GM19467 (cell line): ENCODE measurements around the gene SLC8A1.

Experiments
- ATAC-seq: cut with Tn5 transposase; IDR thresholded peaks from one replicate; pipeline ENCODE4 v1.9.1; 2021; ENCODE audit warnings: mild to moderate bottlenecking, moderate library complexity; ENCODE audit not compliant: unreplicated experiment

Gene SLC8A1

DNA sequence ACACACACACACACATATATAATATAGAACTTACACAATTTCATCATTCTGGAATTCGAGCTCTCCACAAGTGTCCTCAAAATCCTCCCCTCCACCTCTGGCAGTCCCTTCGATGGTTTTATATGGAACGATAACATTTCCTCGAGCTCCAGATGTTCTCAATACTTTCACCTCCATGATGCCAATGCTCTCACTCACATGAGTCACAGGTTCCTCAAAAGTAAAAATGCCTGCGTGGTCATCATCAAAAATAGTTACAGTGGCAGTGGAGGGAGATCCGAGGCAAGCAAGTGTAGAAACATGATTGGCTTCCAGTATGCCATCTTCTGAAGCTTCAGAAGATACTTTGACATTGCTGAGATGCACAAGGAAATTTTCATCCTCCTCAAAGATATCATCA lies 23.5 kb downstream of the SLC8A1 start:
- ATAC-seq = no peak

DNA sequence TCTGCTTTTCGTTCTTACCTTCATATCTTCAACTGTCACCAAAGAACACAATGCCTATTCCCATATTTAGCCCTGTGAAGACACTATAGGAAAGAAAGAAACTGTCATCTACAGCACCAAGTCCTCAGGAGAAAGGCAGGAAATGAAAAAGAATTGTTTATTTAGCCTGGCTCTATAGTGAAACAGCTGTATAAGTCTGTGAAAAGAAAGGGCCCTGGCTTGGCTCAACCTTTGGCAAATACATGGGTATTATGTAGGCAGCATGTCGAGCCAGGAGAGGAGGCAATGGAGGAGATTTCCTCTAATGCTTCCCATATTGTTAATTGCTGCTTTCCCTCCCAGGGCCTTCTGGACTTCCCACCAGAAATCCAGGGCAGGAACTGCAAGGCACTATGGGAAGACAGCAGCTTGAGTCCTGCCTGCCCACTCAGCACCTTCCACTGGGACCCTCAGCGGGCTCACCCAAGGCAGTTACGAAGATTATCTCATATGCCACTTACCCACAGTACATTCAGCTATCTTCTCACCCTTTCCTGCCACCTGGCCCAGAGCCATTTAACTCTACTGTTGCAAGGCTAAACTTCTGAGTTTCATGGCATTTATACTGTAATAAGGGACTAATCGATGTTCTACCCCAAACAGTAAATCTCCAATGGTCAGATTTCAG lies 30.1 kb downstream of the SLC8A1 start:
- no peak for ATAC-seq

DNA sequence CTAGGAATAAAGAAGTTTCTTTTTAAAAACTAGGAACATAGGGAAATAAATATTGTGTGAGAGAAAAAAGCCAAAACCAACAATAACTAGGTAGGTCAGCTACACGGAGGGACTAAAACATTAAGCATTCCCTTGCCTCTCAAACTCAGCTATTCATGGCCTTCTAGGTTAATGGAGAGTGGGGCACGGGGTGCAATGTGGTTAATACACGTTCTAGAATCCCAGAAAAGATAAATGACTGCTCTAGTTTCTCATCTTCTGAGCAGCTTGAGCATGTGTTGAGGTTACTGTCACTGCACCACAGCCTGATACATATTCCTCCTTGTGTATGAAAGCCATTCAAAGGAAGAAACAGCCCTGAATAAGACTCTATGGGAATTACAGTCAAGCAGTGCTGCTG lies 31.4 kb downstream of the SLC8A1 start:
- no peak for ATAC-seq

DNA sequence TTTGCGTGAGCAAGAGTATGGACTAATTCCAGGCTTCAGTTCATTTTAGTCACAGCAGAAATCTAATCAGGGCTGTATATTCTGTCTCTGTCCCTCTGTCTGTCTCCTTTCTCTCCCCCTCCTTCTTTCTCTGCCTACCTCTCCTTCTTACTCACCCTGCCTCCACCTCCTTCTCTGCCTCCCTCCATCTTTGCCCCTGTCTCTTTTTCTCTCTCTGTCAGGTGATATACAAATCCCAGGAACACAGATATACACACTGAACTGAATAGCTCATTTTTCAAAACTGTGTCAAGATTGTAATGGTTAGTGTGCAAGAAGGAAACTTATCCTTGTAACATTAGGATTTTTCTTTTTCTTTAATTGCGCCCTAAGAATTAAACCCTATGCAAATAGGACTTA lies 32.5 kb downstream of the SLC8A1 start:
- no peak for ATAC-seq

DNA sequence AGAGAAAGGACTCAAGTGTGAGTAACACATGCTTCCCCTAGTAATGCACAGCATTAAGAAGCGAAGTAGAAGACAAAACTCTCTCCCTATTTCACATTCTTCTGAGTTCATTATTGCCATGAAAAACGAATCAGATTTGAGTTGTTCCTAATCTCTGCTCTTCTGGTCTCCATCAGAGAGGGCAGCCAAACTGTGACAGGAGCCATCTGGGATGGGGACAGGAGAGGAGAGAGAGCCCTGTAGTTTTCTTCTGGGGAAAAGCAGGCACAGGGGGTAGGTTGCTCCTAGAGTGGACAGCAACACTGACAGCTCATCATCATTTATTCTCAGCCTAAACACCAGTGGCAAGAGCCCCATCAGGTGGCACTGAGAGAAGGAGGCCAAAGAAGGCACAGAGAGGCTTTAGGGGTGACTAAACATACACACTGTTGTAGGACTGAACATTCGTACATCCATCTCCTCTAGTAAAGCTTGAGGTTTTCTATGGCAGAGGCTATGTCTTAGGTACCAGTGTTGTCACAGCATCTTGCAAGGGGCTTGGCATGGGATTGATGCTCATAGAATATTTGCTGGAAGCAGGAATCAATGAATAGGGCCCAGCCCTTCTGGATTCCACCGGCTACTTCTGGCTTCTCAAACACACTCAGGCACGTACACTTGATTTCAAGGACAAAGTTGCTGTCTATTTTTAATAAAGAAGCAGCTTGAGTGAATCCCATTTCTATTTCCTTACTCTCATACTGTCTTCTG lies 33.1 kb downstream of the SLC8A1 start:
- ATAC-seq = no peak

DNA sequence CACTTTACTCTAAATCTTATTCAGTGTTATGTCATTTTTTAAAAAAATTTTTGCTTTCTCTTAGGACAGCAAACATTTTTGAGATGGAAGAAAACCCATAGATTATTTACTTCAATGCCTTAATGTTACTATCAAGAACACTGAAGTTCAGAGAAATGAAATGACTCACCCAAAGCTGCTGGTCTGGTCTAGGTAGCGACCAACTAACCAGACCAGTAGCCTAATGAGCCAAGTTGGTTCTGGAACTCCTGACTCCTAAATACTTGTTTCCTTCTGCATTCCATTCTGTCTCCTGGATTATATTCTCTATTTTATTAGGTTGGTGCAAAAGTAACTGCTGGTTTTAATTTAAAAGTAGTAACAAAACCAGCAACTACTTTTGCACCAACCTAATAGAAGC lies 35.4 kb downstream of the SLC8A1 start:
- ATAC-seq = no peak

DNA sequence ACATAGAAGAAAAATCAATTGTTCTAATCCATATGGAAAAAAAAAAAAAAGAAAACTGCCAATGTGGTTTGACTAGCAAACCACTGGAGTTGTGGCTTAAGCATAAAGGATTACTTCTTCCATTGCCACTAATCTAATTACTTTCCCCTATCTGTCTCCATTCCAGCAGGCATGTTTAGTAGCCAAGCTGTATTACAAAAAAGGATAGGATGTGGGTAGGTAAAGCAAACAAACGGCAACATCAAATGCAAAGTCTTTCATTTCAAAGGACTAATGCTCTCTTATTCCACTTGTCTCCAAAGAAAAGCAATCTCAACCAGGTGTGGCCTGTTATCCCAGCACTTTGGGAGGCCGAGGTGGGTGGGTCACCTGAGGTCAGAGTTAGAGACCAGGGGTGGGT lies 36.5 kb downstream of the SLC8A1 start:
- ATAC-seq = no peak

DNA sequence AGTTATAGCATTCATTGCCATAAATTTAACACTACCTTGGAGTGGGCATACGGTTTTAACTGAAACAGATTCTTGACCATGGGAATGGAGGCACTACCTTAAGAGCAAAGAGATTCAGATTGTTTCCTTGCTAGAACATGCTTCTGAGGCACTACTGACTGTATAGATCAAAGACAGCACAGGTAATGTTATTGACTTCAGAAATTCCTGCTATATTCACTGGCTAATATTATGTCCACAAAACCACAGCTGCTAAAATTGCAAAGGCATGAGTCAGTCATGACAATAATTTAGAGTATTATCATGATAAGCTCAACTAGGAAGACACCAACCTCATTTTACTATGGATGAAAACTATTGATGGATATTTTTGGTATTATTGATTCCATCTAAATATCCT lies 39.4 kb downstream of the SLC8A1 start:
- ATAC-seq = no peak

DNA sequence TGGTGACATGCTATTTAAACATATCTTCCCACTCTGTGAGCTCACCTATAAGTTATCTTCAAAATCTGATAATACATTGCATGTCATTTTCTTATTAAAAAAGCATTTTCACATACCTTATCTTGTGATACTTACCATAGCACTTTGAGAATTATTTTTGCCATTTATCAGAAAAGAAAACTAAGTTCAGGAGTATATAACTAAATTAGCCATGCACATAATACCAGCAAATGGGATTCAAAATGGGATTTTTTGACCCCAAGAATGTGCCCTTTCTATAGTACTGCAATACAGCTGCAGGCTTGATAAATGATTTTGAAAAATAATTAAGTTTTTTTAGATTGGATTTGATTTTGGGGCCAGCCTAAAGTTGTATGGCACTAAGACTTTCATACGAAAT lies 41.2 kb downstream of the SLC8A1 start:
- ATAC-seq = no peak

DNA sequence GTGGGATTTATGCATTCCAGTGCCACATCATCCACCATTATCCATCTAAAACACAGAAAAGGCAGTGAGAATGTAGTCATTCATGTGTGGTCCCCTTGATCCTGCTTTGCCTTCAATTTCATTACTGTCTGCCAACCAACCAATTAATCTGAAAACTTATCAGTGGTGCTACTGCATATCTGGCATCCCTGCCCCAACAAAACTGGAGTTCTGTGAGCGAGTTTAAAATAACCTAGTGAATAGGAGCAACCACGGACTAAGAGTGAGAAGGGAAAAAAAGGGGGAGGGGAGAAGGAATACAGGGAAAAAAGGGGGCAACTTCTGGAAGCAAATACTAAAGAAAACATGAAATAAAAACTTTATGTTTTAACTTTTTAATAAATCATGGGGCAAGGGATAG lies 42.2 kb downstream of the SLC8A1 start:
- ATAC-seq = no peak

DNA sequence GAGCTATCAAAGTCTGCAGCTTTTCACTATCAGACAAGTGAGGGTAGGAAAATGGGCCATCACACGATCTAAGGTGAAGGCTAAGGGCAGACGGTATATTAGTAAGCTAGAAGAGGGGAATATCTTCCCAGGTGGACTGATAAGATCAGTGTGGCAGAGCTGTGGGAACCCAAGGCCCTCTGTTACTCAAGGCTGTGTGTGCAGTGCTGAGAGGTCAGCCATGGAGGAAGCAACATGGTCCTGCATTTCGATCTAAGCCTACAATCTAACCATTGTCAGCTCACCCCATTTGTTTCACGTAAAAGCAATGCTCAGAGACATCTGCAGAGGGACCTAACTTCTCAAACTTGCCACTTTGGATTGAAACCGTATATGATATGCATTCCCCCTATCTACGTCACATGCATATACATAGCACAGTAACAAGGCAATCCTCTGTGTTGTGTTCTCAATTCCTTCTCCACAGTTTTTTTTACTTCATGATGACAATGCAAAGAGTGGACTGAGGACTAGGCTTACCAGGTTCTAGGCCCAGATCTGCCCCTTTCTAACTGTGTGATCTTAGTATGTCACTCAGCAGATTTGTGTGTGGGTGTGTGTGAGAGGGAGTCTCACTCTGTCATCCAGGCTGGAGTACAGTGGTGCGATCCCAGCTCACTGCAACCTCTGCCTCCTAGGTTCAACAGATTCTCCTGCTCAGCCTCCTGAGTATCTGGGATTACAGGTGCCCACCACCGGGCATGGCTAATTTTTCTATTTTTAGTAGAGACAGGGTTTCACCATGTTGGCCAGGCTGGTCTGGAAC lies 45.2 kb downstream of the SLC8A1 start:
- ATAC-seq = no peak

DNA sequence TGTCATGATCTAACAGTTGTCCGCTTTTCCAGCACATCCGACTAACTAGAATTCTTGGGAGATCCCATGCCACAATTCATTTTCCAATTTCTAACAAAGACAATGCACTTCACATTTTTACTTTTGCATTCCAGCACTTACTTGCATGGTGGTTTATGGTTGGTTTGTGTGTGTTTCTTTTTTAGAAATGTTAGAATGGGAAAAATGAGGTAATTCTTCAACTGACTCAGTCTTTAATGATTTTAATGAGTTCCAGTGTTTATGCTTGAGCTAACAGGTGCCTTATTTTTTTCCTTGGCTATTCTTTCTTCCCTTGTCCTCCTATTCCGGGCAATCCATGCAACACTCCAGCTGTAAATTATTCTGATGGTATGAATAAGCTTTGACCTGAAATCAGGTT lies 46.4 kb downstream of the SLC8A1 start:
- ATAC-seq = no peak

DNA sequence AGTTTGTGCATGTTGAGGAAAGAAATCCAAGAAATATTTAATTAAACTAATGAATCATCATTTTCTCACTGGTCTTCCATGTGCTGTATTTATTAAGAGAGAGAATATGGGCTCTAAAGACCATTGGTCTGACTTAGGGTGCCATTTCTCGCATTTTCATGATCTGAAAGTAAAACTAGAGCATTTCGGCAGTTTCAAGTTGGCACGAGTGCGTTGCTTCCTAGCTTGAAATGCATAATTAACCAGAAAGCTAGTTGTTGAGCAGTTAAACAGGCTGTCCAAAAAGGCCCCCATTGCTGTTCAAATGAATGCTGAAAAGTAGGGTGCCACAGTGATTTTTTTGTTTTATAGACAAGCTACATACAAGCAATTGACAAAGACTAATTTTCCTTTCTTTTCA lies 47.4 kb downstream of the SLC8A1 start:
- no peak for ATAC-seq

DNA sequence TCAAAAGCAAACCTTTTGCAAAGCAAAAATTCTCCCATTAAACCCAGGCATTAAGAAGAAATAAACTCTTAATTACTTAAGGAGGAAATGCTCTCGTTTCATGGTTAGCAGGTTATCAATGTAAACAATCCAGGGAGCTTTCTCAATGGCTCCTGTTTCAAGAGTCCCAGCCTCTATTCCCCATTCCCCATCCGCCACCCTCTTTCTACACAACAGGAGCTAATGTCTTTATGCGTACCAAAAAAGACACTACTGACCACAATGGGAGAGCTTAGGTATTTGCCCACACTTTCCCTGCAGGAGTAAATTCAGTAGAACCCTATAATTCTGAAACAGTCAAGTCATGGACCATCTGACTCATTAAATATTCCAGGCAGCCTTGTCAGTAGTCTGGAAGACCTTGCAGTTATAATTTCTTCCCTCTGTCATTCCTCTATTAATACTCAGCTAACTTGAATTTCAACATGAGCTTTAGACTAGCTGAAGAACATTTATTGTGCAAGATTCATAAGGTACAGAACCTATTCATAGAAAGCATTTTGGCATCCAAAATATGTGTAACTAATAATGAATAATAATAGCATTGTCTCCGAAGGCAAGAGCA lies 48.6 kb downstream of the SLC8A1 start:
- no peak for ATAC-seq

DNA sequence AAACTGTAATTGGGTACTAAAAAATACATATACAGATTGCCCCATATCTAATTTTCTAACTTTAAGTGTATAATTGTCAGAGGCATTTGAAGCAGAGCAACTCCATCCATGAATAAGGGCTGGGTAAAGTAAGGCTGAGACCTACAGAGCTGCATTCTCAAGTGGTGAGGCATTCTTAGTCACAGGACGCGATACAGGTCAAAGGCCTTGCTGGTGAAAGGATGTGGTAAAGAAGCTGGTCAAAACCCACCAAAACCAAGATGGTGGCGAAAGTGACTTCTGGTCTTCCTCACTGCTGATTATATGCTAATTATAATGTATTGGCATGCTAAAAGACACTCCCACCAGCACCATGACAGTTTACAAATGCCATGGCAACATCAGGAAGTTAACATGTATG lies 50.0 kb downstream of the SLC8A1 start:
- ATAC-seq = no peak

DNA sequence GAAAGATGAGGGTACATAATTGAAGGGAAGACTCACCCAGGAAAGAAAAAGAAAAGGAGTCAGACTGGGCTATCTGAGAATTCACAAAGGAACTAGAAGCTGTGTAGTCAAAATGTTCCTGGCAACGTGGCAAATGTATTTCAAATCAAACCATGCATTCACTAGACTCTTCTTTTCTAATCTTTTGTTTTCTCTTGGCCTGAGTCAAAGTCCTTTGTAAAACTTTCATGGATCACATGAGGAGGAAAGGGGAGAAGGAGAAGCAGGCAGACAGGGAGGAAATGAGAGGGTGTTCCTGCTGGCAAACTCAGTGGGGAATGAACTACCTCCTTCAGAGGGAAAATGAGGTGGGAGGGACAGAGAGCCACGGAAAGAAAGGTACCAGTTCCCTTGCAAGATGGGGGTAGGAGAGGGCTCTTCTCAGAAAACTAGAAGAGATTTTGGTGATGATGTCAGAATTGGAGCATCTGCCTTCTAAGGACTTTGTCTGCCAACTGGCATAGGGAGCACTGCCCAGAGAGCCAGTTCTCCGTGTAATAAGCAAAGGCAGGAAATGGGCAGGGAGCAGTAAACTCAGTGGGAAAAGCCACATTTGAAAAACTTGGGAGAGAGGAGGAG lies 51.4 kb downstream of the SLC8A1 start:
- ATAC-seq = no peak

DNA sequence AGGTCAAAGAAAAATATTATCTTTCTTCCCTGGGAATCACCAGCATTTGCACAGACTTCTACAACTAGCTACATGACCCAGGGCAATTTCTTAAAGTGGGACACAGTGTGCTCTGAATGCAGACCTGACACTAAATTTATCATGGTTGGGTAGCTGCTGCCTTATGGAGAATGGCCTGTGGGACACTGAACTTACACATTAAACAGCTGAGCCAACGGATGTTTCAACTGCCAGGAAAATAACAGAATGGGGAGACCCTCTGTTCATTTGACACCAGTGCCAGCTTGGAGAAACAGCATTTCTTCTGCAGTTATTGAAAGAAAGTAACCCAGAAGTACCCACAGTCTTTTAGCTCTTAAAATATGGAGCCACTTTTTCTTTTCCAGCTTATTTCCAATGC lies 54.1 kb downstream of the SLC8A1 start:
- ATAC-seq = no peak

DNA sequence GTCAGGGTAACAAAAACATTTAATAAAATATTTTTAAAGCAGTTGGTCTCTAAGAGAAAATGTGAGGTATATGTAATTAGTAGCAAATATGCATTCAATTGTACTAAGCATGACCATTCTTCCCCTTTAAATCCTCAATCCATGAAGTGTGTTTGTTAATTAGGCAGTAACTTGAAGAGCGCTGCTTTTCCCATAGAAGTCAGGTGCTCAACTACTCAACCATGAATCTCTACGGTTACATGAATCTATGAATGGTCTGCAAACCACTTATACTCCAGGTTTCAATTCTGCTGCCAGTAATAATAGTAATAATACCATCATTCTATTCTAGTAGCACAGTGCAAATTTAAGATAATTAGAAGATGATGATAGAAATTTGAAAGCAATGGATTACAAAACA lies 55.8 kb downstream of the SLC8A1 start:
- ATAC-seq = no peak

DNA sequence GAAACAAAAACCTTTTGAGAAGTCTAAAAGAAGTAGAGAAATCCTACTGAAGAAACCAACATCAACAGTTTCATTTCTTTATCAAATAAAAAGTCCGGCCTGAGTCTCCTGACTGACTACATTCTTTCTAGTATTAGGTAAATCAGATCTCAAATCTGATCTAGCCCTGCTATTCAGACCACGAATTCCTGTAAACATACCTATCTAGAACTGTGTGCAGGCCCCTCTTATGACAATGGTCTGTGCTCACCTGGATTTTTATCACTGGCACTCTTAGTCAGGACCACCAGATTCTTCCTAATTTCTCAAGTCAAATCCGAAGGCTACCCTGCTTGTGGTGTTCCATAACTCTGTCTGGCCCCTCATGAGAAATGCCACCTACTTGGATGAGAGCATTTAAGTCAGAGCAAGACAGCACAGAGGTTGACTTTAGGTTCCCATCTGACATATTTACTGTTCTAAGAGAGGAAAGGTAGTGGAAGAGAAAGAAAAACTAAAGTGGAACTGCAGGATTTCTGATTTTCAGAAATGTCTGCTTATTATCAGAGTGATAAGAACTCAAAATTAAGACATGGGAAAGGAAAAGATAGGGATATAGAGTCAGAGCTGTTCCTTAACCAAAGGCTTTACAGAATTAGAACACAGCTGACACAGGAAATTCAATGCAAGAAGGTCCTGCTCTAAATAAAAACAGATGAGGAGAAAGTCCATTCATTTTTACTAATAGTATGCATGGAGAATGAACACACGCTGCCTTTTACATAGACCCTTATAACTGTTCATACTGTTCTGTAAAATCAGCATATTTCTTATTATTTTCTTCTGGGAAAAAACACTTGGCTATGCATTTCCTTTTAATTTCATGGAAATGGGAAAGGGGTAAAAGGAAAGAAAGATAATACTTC lies 56.5 kb downstream of the SLC8A1 start:
- ATAC-seq = no peak

DNA sequence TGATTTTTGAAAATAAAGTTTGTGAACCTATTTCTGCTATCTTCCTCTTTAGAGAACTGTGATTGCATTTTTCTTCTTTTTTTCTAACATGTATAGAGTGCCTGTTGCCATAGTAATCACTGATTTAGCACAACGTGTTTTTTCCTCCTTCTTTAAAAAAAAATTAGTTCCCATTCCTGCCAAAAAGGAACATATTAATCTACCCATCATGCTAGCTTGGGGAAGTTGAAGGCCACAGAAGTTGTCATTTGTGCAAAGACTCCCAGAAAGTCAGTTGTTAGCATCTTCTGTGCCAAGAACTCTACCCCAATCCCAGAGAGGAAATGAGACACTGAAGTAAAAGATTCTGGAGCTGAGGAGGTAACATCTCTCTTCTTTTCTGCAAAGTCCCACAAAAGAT lies 57.3 kb downstream of the SLC8A1 start:
- ATAC-seq = no peak
